HG02571 (cell line): ENCODE results near the gene TMEM258.

Source experiments
- ATAC-seq: cut with Tn5 transposase; IDR thresholded peaks from one replicate; pipeline ENCODE4 v1.9.1; 2021; ENCODE audit warnings: mild to moderate bottlenecking, moderate library complexity; ENCODE audit not compliant: unreplicated experiment

Gene TMEM258

DNA sequence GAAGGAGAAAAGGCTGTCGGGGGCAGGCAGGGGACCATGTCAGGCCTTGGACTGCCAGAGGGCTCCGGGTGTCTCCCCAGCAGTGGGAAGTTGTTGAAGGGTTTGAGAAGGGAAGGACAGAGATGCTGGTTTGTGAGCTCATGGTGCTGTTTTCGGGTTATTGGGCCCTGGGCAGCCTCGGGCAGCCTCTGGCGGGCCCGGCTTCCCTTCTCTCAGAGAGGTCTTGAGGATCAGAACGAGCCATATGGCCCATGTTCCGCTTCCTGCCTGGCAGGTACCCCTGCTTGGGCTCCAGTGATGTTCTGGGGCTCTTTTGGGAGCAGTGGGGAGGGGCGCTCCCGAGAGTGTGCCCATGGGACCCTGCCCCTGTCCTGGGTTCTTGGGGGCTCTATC lies 30.2 kb downstream of the TMEM258 start:
- no peak for ATAC-seq

DNA sequence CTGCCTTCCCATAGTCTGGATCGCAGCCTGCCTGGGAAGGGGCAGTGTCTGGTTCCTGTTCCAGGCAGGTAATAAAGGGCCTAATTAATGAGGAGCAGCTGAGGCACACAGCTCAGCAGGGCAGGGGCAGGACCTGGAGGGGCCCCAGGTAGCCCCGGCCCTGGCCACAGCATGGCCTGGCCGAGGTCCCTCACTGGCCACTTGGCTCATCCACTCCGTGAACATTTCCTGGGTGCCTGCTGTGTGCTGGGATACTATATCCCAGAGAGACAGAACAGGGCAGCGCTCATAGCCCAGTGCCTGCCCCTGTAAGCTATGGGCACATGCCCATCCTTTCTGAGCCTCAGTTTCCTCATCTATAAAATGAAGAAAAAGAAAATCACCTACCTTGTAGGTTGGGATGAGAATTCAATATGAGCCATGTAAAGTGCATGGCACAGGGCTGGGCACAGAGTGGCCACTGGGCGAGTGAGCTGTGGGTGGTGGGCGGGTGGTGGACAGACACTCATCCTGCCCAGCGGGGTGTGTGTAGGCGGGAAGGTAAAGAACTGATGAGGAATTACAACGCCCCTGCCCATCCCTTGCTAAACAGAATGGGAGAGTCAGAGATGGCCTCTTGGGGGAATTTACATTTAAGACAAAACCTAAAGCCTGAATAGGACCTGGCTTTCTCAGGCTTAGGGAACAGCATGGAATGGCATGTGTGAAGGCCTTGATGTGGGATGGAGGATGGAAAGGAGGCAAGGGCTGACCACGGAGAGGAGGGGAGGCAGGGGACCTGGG lies 30.8 kb downstream of the TMEM258 start:
- no peak for ATAC-seq

DNA sequence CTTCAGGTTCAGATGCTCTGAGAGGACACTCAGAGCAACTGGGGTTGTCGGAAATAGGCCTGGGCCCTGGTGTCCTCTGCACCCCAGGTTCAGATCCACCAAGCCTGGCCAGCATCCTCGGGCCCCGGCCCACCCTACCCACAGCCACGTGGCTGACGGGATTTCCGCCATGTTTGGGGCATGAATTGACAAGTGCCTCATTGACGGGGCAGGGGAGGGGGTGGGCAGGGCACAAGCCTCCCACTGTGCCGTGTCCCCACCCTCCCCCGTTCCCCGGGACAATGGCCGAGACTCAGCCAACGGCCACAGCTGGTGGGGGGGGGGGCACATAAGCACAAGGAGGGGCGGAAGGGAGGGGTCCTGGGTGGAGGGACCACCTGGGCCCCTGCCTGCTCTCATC lies 31.5 kb downstream of the TMEM258 start:
- ATAC-seq: no peak

DNA sequence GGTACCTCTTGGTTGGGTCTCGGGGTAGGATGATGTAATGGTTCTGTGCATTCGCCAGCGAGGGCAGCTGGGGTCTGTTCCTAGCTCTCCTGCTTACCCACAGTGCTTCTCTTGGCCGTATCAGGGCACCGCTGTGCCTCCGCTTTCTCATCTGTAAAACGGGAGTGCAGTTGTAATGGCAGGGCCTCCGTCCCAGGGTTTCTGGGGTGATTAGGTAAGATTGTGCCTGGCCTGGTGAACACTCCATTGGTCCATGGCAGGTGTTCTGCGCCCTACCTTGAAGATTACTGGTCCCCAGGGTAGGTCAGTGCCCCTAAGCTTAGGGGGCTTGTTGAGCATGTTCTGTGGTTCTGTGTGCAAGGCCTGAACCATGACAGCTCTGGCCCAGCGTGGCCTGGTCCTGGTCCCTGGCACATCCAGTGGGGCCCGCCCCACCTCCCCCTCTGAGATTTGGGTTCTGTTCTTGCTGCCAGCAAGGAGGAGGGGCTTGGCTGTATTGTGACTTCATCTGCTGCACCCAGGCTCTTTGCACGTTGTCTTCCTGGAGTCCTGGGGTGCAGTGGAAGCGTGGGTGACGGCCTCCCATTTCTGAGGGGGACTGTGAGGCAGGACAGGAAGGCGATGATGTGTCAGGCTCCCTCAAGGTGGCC lies 35.1 kb downstream of the TMEM258 start:
- ATAC-seq: no peak

DNA sequence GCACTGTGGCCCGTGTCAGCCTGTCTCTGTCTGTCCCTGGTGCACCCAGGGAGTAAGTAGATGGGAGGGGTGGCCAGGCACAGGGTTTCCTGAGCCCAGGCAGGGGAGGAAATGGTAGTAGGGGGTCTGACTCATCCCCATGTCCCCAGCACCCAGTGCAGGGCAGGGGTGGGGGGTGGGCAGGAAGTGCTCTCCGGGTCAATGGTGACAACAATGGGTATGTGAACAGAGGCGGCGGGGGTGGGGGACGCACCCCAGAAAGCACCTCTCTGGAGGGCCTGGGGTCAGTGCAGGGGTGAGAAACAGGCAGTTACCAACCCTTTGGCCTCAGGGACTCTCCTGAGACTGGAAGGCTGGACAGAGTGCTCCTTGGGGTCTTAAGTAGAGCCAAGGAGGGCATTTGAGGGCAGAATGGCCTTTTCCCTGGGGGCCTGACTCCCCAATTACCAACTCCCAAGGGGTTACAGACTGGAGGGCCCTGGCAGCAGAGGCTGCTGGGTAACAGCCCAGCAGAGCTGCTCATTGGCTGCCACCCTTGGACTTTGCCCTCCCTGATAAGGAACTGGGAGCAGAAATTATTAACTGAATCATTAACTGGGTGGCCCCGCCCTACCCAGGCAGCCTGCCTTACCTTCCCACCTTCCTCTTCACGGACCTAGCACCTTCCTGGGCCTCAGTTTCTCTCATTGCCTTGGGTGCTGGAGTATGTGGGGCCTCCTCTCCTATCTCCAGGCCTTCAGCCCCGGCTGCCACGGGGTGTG lies 35.8 kb downstream of the TMEM258 start:
- ATAC-seq: no peak

DNA sequence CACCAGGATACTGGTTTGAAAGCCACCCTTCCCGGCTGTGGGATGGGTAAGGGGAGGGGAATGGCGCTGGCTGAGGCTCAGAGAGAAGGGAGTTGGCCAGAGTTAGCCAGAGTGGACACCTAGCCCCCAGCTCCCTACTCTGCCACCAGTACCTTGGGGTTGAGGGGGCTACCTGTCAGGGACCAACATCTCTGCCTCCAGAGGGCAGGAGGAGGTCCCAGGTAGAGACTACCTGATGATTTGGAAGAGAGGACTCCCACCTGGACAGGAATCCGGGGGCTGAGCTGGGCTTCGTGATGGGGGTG lies 36.3 kb downstream of the TMEM258 start:
- ATAC-seq: no peak

DNA sequence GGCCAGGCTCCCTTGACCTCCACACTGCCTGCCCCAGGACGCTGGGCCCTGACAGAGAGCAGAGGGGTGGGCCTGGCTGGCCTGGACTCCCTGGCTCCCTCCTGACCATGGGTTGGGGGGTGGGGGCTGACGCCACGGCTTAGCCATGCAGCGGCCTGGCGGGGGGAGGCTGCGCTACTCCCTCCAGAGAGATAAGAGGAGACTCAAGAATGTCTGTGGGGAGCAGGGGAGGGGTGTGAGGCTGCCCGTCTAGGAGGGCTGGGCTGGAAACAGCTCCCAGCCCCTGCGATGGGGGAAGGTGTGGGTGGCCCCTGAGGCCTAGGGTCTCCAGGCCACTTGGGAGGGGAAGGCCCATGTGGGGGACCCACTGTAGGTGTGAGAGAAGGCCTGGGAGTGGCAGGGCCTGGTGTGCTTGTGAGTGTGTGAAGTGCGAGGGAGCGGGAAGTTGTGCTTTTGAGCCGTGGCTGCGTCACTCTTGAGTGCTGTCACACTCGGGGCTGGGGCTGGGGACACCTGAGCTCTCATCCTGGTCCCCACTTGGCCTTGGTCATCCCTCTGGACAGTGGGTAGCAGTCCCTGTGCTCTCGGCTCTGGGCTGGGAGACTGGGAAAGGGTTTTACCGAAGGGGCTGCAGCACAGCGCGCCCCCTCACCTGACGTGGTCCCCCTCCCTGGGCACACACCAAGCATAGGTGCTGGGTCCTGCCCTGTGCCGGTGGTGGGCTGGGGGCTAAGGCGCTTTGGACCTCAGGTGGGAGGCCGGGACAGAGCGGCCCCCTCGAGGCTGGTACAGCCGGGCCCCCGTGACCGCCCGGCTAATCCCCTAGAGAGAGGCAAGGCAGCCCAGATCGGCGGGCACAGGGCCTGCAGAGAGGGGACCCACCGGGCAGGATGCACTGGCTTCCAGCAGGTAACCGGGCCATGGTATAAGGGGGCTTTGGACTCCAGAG lies 37.6 kb downstream of the TMEM258 start:
- no peak for ATAC-seq

DNA sequence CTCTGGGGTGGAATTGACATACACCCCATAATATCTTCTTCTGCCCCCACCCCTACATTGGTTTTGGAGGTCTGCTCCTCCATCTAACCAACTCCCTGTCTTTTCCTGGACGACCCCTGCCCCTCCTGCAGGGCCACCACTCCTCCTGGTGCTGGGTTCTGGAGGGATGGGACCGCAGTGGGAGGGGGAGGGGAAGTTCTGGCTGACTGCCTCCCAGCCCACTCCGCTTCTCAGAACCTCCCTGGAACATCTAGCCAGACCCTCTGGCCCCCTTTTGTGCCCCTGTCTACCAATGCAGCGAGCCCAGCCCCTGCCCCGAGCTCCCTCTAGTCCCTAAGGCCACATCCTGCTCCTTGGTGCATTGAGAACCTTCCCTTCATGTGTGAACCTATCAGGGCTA lies 38.7 kb downstream of the TMEM258 start:
- ATAC-seq: no peak

DNA sequence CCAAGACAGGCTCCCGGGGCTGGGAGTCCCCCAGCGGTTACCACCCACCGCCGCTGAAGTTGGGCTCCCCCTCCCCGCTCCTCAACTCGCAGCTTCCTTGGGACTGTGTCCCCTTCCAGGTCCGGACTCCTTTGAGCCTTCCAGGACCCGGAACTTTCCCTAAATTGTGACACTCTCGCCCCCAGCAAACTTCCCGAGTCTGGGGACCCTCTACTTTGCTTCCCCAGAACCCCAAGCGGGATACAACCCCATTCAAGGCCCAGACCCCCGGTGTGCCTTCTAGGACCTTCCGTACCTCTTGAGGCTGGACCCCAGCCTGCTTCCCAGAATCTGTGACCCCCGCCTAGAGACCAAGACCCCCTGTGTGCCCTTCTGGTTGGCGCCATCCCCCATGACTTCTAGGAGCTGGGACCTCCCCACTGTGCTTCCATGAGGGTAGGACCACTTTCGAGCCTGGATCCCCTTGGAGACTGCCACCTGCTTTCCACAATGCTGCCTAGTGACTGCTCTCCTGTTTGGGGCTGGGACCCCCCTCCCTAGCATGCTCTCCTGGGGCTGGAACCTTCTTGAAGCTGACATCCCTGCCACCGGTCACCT lies 39.4 kb downstream of the TMEM258 start:
- no peak for ATAC-seq

DNA sequence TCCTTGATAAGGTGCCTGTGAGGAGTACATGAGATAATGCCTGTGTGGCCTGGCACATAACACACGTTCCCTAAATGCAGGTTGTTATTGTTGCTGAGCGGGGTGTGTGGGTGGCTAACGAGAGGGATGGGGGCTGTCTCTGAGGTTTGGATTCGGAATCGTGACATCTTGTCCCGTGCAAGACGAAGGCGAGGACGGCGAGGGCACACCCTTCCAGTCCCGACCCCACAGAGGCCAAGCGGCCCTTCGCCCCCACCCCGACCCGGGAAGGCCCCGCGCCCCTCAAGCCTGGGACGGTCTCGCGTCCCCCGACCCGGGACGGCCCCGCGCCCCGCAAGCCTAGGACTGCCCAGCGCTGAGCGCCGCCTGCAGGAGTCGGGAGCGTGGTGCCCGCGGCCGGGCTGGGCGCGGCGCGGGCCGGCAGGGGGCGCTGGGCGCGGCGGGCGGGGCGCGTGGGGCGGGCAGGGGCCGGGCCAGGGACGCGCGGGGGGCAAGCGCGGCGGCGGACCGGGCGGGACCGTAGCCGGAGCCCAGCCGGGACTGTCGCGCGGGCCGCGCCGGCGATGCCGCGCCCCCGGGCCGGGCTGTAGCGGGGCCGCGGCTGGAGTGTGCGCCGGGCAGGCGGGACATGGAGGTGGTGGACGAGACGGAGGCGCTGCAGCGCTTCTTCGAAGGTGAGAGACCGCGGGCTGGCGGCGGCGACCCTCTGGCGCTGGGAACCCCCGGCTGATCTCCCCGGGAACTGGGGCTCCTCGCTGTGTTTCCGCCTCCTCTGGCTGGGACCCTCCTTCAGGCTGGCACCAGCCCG lies 40.1 kb downstream of the TMEM258 start, which contains the start of gene MYRF:
Gene MYRF, plus strand, starts transcription at position 520 of the 808 bp plus-strand sequence. Its CDS starts 109 bp downstream, at position 629.
- ATAC-seq: no peak

DNA sequence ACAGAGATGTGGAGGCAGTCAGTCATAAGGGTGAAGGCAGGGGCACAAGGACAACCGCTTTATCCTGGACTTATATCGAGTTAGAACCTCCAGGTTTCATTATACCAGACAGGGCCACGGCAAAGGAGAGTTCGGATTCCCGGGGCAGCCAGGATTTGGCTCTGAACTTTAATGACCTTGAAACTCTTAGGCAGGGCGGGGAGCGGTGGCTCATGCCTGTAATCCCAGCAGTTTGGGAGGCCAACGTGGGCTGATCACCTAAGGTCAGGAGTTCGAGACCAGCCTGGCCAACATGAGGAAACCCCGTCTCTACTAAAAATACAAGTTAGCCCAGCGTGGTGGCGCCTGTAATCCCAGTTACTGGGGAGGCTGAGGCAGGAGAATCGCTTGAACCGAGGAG lies 41.0 kb downstream of the TMEM258 start:
- no peak for ATAC-seq

DNA sequence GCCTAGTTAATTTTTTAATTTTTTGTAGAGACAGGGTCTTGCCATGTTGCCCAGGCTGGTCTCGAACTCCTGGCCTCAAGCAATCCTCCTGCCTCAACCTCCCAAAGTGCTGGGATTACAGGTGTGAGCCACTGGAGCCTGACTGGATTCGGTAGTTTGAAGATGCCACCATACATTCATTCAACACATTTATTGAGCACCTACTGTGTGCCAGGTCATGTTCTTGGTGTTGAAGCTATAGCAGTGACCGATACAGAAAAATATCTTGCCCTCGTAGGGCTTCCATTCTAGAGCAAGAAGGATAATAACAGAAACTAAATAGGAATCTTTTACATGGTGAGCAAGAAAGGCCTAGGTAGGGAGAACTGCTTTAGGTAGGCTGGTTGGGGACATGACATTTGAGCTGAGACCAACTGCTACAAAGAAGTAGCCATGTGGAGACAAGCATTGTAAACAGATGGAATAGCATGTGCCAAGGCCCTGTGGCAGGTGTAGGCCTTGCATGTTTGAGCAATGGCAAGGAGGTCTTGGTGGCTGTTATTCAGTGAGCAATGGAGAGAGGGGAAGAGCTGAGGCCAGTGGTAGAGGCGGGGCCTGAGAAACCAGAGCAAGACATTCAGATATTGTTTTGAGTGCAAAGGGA lies 41.6 kb downstream of the TMEM258 start:
- no peak for ATAC-seq

DNA sequence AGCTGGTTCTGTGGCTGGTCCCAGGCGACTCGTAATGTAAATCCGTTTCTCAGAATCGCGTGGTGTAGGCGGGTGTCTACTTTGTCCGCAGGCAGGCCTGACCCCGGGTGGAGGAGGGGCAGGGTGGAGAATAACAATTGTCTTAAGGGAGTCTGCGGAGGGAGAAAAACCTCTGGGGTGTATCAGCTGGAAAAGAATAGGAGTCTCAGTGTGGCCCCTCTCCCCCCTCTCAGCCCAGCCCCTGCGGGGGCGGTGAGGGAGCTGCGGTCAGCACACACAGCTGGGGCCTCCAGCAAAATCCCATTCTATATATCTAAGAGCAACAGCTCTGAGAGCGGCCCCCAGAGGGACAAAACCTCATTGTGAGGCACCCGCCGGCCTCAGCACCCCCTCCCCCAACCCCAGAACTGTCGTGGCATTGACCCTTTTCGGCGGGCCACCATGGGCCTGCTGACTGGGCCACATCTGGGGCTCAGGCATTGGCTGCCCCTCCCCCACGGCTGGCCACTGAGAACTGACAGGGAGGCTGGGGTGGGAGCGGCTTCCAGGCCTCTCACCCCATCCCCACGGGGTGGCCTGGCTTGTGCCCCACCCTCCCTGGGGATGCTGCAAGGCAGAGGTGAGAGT lies 42.7 kb downstream of the TMEM258 start:
- ATAC-seq: no peak

DNA sequence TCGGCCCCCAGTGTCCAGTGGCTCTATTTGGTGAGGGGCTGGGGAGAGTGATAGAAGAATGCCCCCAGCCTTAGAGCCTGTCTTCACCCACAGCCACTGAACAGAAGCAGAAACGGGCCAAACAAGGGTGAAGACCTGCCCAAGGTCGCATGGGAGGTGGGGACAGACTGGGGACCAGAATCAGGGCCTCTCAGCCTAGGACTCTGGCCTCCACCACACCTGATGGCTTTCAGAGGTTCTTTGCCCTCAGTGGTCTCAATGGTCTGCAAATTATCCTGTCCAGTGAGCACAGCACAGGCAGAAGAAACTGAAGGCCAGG lies 44.5 kb downstream of the TMEM258 start:
- ATAC-seq: no peak

DNA sequence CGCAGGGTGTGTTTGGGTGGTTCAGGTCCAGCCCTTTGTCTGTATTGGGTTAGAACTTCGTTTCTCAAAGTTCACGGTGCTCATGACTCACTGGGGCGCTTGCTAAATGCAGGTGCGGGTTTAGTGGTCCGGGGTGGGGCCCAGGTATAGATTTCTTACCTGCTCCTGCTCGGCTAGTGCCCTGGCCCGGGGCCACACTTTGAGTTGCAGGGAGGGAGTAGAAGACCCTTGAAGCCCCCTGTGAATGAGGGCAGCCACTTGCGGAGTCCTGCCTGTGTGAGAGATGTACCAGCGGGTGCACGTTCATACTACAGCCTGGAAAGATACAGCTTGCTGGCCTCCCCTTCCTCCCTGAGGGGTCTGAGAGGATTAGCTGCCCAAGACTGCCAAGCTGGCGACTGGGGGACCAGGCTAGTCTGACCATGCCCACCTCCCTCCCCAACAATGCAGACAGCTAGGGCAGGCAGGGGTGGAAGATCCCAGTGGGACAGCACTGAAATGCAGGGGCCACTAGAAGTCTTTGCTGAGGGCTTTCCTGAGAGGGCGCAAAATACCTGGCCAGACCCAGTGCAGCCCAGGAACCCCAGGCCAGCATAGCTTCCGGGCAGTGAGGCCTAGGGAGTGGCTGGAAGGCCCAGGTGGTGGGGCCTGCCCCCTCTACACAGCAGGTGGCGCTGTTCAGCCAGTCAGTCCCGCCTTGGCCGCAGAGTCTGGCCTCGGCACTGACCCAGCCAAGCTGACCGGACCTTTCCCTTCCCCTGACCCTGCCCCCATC lies 45.0 kb downstream of the TMEM258 start:
- ATAC-seq: peak; percentile 61

DNA sequence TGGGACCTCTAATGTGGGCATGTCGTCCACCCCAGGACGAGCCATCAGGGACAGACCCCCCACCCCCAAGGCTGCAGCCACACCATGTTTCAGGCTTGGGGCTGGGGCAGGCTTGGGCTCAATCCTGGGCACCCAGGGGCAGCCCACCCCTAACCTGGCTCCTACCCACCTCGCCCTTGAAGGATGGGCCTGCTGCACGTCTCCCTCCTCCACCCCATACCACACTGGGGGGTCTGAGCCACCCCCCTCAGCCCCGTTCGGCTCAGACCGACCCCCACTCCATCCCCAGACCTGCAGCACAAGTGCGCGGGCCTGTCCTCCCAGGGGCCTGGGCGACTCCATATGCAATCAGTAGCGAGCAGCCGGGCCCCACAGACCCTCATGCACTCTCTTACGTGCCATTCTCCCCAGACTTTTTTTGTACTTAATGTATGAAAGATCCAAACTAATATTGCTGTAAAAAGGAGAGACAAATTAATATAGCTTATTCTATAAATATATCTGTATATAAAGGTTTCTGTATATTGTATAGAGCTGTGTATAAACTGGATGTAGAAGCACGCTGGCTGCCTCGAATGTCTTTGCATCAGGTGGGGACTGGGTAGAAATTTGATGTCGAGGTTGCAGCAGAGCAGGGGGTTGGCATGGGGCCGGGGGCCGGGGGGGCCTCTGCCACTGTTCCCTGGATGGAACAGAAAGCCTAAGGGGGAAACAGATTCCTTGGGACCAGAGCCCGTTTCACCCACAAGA lies 45.8 kb downstream of the TMEM258 start:
- no peak for ATAC-seq

DNA sequence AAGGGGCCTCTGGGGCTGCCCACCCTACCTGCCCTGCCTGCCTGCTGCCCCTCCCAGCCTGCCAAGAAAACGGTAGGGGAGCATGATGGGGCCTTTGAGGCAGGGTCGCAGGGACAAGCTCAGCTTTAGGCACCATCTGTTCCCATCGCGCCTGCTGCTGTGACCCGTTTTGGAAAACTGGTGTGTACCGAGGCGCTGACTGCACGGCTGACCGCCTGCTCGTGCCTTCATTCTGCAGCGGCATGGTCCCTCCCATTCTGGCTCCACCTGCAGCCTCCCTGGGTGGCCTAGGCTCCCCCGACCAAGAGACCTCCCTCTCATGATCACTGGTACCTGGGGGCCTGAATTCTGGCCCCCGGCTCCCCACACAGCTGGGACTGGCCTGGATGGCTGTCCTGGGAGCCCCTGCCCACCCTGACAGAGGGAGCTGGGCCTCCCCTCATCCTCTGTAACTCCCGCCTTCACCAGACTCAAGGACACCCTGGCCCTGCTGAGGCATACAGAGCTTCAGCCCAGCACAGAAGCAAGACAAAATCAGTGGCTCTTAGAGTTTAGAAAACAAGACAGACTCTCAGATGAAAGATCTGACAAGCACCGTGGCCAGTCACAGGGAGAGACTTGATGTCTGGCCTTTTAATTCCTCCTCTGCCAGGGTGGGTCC lies 46.5 kb downstream of the TMEM258 start:
- no peak for ATAC-seq
